Measurements from ENCODE around the gene FMNL2.
A peak's percentile ranks its signal among the peaks of the same experiment; 100 is the strongest.

FMNL2 gene

DNA sequence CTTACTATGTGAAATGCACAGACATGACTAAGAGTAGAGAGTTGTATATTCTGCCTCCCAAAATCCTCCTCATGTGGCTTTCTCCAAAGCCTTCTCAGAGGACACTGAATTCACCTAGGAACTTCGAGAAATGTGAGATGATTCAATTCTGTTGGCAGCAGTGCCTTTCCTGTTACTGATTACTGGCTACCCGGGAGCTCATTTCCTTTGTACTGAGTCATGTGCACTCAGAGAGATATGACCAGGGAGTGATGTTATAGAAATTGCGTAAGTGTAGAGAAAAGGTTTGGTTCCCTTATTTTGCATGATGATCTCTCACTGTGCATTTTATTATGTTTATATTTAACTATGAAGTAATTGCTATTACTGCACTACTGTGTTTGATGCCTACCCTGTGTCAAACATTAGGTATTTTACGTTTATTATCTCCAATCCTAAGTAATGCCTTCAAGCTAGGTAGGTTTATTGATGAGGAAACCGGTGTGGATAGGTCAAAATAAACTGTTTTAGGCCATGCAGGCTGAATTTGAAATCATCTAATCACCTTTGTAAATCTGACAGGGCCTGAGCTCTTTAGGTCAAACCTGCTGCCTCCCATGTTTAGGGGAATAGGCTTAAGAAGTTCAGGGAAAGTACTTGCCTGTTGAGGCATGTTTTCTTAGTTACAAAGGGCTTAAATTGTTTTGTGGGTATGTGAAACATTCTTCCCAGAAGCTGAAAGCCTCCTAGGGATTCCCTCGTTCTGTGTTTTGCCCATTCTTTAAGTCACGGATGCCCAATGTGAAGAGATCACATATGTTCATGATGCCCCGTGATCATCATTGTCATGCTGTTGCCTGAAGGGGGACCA is 86.8 kb downstream of the FMNL2 start:
- peak; percentile 94 for DNase-seq (ENCODE audit: low read depth)
- in situ Hi-C loops (cut with HindIII; ENCODE audit: low sequenced_read_pairs) = no loop called here
- TF ChIP-seq, protein P1, sequence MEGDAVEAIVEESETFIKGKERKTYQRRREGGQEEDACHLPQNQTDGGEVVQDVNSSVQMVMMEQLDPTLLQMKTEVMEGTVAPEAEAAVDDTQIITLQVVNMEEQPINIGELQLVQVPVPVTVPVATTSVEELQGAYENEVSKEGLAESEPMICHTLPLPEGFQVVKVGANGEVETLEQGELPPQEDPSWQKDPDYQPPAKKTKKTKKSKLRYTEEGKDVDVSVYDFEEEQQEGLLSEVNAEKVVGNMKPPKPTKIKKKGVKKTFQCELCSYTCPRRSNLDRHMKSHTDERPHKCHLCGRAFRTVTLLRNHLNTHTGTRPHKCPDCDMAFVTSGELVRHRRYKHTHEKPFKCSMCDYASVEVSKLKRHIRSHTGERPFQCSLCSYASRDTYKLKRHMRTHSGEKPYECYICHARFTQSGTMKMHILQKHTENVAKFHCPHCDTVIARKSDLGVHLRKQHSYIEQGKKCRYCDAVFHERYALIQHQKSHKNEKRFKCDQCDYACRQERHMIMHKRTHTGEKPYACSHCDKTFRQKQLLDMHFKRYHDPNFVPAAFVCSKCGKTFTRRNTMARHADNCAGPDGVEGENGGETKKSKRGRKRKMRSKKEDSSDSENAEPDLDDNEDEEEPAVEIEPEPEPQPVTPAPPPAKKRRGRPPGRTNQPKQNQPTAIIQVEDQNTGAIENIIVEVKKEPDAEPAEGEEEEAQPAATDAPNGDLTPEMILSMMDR (IDR thresholded peaks at IDR 0.05; ENCODE audit: low read depth, low read length, missing control alignments) = no peak
- H3K4me3 ChIP-seq (ENCODE audit: low read depth, low read length) = no peak overlapping the region

DNA sequence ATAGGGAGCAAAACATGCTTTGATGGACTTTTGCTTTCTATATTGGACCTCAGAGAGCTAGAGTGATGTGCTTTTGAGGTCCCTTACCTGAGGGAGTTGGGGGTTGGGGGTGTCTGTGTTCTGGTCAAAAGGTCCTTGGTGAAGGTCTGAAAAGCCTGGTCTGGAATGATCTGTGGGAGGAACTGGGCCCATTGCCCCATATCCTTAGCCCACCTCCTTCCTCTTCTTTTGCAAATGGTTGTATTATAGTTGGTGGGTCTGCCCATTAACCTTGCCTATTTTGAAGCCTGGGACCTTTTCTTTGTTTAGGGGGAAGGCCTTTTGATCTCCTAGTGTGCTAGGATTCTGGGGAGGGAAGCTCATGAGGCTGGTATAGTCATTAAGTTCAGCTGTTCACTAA is 88.7 kb downstream of the FMNL2 start:
- no peak overlapping the region for H3K4me3 ChIP-seq (ENCODE audit: low read depth, low read length)
- TF ChIP-seq, protein P1 (IDR thresholded peaks at IDR 0.05; ENCODE audit: low read depth, low read length, missing control alignments) = no peak
- in situ Hi-C loops (cut with HindIII; ENCODE audit: low sequenced_read_pairs) = no loop called here
- no peak for DNase-seq (ENCODE audit: low read depth)

DNA sequence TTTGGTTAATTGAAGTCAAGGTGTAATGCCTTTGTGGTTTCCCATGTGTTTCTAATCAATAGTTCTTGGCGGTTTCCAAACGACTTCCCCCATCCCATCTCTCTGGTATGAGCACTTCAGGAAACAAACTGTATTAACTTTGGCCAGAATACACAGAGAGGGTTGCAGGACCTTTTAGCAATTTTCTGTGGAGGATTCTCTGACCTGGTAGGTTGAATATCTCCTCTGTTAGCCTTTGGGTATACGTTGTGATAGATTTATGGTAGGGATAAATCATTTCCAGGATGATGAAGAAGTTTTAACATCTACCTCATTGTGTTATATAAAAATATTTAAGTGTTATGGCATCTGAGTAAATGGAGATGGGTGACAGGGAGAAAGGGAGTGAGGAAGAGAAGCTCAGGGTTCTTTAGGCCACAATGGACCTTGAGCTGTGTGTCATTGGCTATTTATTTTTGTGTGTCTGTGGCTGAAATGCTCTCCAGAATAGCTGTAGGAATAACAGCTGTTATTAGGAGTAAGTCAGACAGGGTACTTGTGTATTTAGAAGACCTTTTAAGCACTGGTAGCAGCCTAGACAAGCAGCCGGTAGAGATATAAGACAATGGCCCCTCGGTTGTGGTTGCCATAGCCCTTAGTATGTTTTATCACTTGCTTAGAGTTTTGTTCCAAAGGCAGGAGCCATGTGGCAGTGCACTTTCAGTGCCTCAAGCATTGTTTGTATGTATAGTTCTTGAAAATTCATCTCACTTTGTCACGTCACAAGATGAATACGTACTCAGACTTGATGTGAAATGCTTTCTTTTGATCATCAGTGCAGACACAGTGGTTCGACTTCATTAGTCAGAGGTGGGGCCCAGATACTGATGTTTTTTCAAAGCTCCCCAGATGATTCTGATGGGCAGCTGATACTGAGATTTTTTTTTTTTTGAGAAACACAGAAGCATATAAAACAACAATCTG is 91.1 kb downstream of the FMNL2 start:
- TF ChIP-seq, protein P1 (IDR thresholded peaks at IDR 0.05; ENCODE audit: low read depth, low read length, missing control alignments) = no peak
- DNase-seq (ENCODE audit: low read depth) = no peak
- H3K4me3 ChIP-seq (ENCODE audit: low read depth, low read length) = no peak overlapping the region
- in situ Hi-C loops (cut with HindIII; ENCODE audit: low sequenced_read_pairs) = no loop called here

DNA sequence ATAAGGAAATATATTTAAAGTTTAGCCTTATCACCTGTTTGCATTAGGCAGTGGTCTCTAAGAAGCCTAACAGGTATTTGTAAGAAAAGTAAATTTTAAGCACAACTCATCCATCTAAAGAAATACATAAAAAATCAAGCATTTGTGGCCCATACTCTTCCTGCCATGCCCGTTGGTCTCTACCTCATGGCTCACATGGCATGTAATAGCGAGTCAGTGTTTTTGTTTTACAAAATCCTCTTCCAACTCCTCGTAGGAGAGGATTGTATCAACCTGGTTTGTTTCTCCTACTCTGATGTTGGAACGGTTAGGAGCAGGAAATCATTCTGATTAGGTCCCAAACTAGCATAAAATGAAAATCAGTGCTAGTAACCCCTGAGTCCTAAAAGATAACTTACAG is 91.8 kb downstream of the FMNL2 start:
- in situ Hi-C loops (cut with HindIII; ENCODE audit: low sequenced_read_pairs) = no loop called here
- no peak for DNase-seq (ENCODE audit: low read depth)
- TF ChIP-seq, protein P1 (IDR thresholded peaks at IDR 0.05; ENCODE audit: low read depth, low read length, missing control alignments) = no peak
- H3K4me3 ChIP-seq (ENCODE audit: low read depth, low read length) = no peak overlapping the region

DNA sequence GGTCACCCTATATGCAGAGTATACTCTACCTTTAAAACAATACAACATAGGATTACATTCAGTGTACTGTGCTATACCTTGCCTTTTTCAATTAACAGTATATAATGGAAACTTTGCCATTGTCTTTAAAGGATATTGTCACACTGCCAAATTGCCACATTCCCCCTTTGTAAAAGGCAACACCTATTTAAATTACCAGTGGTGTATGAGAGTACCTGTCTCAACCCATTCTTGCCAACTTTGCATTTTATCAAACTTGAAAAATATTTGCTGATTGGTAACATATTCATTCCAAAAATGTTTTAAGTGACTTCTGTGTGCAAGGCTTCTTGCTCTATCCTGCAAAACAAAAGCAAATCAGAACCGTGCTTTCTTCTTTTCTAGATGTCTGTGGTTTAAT is 92.9 kb downstream of the FMNL2 start:
- DNase-seq (ENCODE audit: low read depth) = no peak
- H3K4me3 ChIP-seq (ENCODE audit: low read depth, low read length) = no peak overlapping the region
- TF ChIP-seq, protein P1 (IDR thresholded peaks at IDR 0.05; ENCODE audit: low read depth, low read length, missing control alignments) = no peak
- in situ Hi-C loops (cut with HindIII; ENCODE audit: low sequenced_read_pairs) = no loop called here

DNA sequence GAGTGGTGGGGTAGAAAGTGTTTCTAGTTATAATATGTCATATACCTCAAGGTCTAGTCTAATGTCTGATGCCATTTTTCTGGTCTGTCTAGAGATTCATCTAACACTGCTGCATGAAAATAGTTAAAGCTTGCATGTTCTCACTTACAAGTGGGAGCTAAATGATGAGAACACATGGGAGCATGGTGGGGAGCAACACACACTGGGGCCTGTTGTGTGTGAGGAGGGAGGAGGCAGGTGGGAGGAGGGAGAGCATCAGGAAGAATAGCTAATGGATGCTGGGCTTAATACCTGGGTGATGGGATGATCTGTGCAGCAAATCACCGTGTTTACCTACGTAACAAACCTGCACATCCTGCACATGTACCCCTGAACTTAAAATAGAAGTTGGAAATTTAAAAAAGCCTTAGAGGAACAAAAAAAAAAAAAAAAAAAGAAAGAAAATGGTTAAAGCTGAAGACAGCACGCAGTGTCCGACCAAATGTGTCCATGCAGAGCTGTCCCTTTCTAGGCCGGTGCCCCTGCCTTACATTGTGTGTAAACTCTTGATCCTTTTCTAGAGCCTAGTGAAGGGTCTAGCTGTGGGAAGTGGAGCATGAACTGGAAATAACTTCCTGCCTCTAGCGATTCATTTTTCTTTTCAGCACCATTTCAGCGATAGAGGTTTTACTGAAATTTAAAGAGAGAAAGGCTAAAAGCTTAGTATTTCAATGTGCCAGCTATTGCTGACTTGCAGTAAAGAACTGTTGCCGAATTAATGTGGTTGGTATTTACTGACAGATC is 94.0 kb downstream of the FMNL2 start:
- in situ Hi-C loops (cut with HindIII; ENCODE audit: low sequenced_read_pairs) = no loop called here
- TF ChIP-seq, protein P1 (IDR thresholded peaks at IDR 0.05; ENCODE audit: low read depth, low read length, missing control alignments) = no peak
- H3K4me3 ChIP-seq (ENCODE audit: low read depth, low read length) = no peak overlapping the region
- no peak for DNase-seq (ENCODE audit: low read depth)
